Esophagus muscularis mucosa (tissue), 4 donors: ENCODE results near the gene PCBP3. TPM values are rescaled to one million over a fixed set of nuclear protein-coding genes. Genes with fewer than 3 reads are reported as not detected.
A peak's percentile ranks its signal among the peaks of the same experiment; 100 is the strongest.

Source experiments
- DNase-seq: peaks from one replicate; pipeline ENCODE4 v3.0.0-alpha.2; 2017; ENCODE audit errors: extremely low spot score
- H3K27ac ChIP-seq, 4 donors: fragments of 200-600 bp; sonication (generic); replicated peaks in 1 of 4; 1 replicate in 3 of 4; 2 replicates in 1 of 4; pipeline ENCODE4 v1.5.1; 2016 to 2019; ENCODE audit warnings: mild to moderate bottlenecking in 1 of 4
- H3K27me3 ChIP-seq, 4 donors: fragments of 200-600 bp; sonication (generic); one replicate each; pipeline versions ENCODE4 v1.5.1 to v1.6.0; 2016 to 2019
- H3K36me3 ChIP-seq, 4 donors: fragments of 200-600 bp; sonication (generic); one replicate each; pipeline ENCODE4 v1.5.1; 2016 to 2019
- H3K4me1 ChIP-seq, 4 donors: fragments of 200-600 bp; sonication (generic); one replicate each; pipeline ENCODE4 v1.5.1; 2016 to 2019
- H3K4me3 ChIP-seq, 4 donors: fragments of 200-600 bp; sonication (generic); 1 replicate in 2 of 4; 2 replicates in 2 of 4; pipeline ENCODE4 v1.5.1; 2016 to 2019; ENCODE audit warnings: mild to moderate bottlenecking in 4 of 4, moderate library complexity in 1 of 4
- H3K9me3 ChIP-seq, 4 donors: fragments of 200-600 bp; sonication (generic); 1 replicate in 3 of 4; 2 replicates in 1 of 4; pipeline ENCODE4 v1.5.1; 2016 to 2019
- EP300 ChIP-seq: sonication (generic); formaldehyde crosslinking; IDR thresholded peaks from one replicate; pipeline ENCODE4 v1.6.1; 2017; ENCODE audit warnings: antibody characterized with exemption
- POLR2A ChIP-seq: fragments of 450-650 bp; IDR thresholded peaks from one replicate; pipeline ENCODE4 v1.6.1; 2017; ENCODE audit warnings: antibody characterized with exemption, moderate library complexity, mild to moderate bottlenecking, low read depth
- POLR2AphosphoS5 ChIP-seq, 2 donors: sonication (generic); formaldehyde crosslinking; IDR thresholded peaks; one replicate each; pipeline ENCODE4 v1.6.1; 2017; ENCODE audit warnings: antibody characterized with exemption in 2 of 2
- WGBS: methylation state at CpG from one replicate; pipeline ENCODE4 v1.1.5; 2018; 5-methylcytosine and 5-hydroxymethylcytosine counted together
- intact Hi-C: fragments of 100-400 bp; cut with DNase I; formaldehyde crosslinking; loops from one replicate; pipeline ENCODE4 v1.15.1; 2023
- total RNA-seq, 4 donors: library from RNA; depleted of rRNA; stranded (reverse); fragments of >200 nt; gene quantifications; one replicate each; pipeline versions ENCODE4 v1.1.0 to v1.2.1, GENCODE V29; 2016
- TF ChIP-seq, protein P1 (sequence below), 3 experiments: fragments of 200-600 bp in 2 of 3; fragments of 450-650 bp in 1 of 3; sonication (generic) in 2 of 3; IDR thresholded peaks; one replicate each; pipeline ENCODE4 v1.5.1; 2017 to 2019; ENCODE audit warnings: antibody characterized with exemption in 3 of 3, mild to moderate bottlenecking in 2 of 3, moderate library complexity in 1 of 3

PCBP3 gene
- total RNA-seq, 4 donors from 2014 or later = 7.5 to 9.2 (median 8.1) TPM

GRCh38 chr21:45736690-45737484 lies 93.4 kb downstream of the PCBP3 start:
- TF ChIP-seq POLR2AphosphoS5 (IDR thresholded peaks at IDR 0.05) (no peak), EP300 (no peak), POLR2A (no peak)
- TF ChIP-seq, protein P1, sequence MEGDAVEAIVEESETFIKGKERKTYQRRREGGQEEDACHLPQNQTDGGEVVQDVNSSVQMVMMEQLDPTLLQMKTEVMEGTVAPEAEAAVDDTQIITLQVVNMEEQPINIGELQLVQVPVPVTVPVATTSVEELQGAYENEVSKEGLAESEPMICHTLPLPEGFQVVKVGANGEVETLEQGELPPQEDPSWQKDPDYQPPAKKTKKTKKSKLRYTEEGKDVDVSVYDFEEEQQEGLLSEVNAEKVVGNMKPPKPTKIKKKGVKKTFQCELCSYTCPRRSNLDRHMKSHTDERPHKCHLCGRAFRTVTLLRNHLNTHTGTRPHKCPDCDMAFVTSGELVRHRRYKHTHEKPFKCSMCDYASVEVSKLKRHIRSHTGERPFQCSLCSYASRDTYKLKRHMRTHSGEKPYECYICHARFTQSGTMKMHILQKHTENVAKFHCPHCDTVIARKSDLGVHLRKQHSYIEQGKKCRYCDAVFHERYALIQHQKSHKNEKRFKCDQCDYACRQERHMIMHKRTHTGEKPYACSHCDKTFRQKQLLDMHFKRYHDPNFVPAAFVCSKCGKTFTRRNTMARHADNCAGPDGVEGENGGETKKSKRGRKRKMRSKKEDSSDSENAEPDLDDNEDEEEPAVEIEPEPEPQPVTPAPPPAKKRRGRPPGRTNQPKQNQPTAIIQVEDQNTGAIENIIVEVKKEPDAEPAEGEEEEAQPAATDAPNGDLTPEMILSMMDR (IDR thresholded peaks at IDR 0.05) = no peak
- intact Hi-C loops = no loop called here
- 75% methylated on average over 14 of the region's 17 CpGs for WGBS
- Histone ChIP-seq H3K9me3 (no peaks in the 10 kb centered on the region), H3K36me3 (no peaks in the 10 kb centered on the region), H3K4me1 (no peaks in the 10 kb centered on the region), H3K27me3 (no peaks in the 10 kb centered on the region), H3K4me3 (no peak overlapping the region), H3K27ac (no peak overlapping the region)
- DNase-seq = peak; percentile 86

GRCh38 chr21:45737485-45738166 lies 94.1 kb downstream of the PCBP3 start:
- WGBS = 91% methylated on average over 11 of the region's 12 CpGs
- Histone ChIP-seq H3K4me1 (no peaks in the 10 kb centered on the region), H3K4me3 (no peak overlapping the region), H3K36me3 (no peaks in the 10 kb centered on the region), H3K27ac (no peak overlapping the region), H3K9me3 (no peaks in the 10 kb centered on the region), H3K27me3 (no peaks in the 10 kb centered on the region)
- TF ChIP-seq EP300 (no peak), POLR2A (no peak), POLR2AphosphoS5 (IDR thresholded peaks at IDR 0.05) (no peak)
- TF ChIP-seq, protein P1 (IDR thresholded peaks at IDR 0.05) = no peak
- peak; percentile 66 for DNase-seq
- intact Hi-C loops = no loop called here

DNA sequence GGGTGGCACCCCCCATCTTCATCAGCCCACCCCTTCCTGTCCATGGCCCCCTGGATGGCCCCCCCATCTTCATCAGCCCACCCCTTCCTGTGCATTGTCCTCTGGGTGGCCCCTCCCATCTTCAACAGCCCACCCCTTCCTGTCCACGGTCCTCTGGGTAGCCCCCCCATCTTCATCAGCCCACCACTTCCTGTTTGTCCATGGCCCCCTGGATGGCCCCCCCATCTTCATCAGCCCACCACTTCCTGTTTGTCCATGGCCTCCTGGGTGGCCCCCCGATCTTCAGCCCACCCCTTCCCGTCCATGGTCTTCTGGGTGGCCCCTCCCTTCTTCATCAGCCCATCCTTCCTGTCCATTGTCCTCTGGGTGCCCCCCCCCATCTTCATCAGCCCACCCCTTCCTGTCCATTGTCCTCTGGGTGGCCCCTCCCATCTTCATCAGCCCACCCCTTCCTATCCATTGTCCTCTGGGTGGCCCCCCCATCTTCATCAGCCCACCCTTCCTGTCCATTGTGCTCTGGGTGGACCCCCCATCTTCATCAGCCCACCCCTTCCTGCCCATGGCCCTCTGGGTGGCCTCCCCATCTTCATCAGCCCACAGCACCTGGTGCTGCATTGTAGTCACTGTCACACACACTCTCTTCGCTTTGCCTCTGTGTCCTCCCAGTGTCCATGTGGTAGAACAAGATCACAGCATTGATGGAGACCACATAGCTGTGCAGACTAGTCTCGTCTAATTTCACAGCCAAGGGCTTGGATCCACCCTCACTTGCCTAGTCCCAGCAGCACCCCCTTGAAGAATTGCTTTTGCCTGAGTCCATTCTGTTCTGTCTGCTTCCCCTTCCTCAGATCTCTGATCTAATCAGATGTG lies 95.9 kb downstream of the PCBP3 start:
- DNase-seq = no peak
- Histone ChIP-seq H3K4me1 (no peaks in the 10 kb centered on the region), H3K9me3 (no peaks in the 10 kb centered on the region), H3K27me3 (no peaks in the 10 kb centered on the region), H3K4me3 (no peak overlapping the region), H3K27ac (no peak overlapping the region), H3K36me3 (no peaks in the 10 kb centered on the region)
- 81% methylated on average over 5 of the region's 5 CpGs for WGBS
- intact Hi-C loops = no loop called here
- TF ChIP-seq POLR2AphosphoS5 (IDR thresholded peaks at IDR 0.05) (no peak), EP300 (no peak), POLR2A (no peak)
- TF ChIP-seq, protein P1 (IDR thresholded peaks at IDR 0.05) = no peak

DNA sequence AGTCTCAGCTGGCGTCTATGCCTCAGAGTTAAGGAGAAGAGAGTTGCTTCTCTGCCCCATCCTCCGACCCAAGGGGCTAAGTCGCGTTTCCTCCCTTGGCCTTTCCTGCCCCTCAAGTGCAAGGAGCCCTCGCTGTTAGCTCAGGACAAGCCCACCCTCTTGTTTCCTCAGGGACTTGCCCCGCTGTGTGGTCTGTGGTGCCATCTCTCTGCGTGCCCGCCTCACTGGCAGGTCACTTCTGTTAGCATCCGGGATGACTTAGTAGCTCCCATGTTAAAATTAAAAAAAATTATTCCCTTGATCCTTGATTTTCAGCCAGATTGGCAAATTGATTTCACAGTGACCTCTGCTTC lies 96.5 kb downstream of the PCBP3 start:
- DNase-seq = no peak
- Histone ChIP-seq H3K4me1 (no peaks in the 10 kb centered on the region), H3K9me3 (no peaks in the 10 kb centered on the region), H3K27ac (no peak overlapping the region), H3K4me3 (no peak overlapping the region), H3K36me3 (peaks cover 0 to 2% (median 0%) of the 10 kb centered on the region in 4 donors), H3K27me3 (no peaks in the 10 kb centered on the region)
- WGBS = 93% methylated on average over 9 of the region's 9 CpGs
- no peak for TF ChIP-seq POLR2AphosphoS5 (IDR thresholded peaks at IDR 0.05)
- TF ChIP-seq, protein P1 (IDR thresholded peaks at IDR 0.05) = no peak
- no peak for TF ChIP-seq EP300
- no peak for TF ChIP-seq POLR2A
- intact Hi-C loops = no loop called here
